NCI-H82 treated with DMSO at 0.1 percent for 48 hours (cell line): ENCODE measurements around the gene PPP2R2B.

Experiments
- DNase-seq: peaks from one replicate; lab custom pipeline; 2025; ENCODE audit not compliant: unreplicated experiment; lab: John Stamatoyannopoulos, UW

The PPP2R2B gene

GRCh38 chr5:146878476-146879172, at the start of gene PPP2R2B:
Gene PPP2R2B, minus strand, starts transcription at chr5:146878757.
- DNase-seq: no peak

GRCh38 chr5:146924132-146924531, 45.6 kb upstream of the PPP2R2B start:
- DNase-seq: no peak

GRCh38 chr5:146921225-146921624, 42.7 kb upstream of the PPP2R2B start:
- DNase-seq: no peak

DNA sequence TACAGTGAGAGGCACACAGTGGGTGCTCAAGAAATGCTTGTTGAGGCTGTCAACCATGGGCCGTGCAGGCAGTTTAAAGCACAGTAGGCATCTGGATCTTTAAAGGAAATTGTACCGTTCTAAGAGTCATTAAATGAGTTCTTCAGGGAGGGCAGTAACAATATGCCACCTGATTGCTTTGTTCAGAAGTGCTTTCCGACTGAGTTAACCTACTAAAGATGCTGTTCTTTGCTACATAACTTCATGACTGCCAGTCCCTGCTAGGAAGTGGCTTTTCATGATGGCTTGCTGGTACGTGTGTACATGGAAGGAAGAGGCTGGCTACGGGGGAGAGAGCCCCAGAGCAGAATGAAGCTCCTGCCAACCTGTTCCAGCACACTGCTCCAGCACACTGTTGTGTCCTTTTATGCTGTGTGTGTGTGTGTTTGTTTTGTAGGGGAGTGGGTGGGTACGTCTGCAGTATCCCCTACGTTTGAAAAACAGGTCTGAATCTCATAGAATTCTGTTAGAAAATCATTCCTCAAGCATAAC, 41.9 kb upstream of the PPP2R2B start:
- no peak for DNase-seq

GRCh38 chr5:146919304-146919703, 40.7 kb upstream of the PPP2R2B start:
- no peak for DNase-seq

- no peak for DNase-seq
These were observed 39.4 kb upstream of the PPP2R2B start for GRCh38 chr5:146917931-146918330.

DNA sequence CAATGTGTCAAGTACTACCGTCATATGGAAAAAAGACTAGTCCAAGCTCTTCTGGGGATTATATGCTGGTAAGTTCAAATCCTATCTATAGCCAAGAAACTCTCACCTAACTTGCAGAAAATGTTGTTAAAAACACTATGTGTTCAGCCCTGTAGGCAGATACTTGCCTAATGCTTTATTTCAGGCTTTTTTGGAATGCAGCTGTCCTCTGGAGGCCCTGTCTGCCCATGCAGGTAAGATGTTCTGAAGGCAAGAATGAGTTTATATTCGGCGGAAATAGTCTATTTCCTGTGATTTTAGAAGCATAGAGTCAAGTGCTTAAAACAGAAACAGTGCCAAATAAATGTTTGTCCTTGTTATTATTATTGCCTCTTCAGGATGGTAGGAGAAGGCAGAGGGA, 34.3 kb upstream of the PPP2R2B start:
- no peak for DNase-seq

DNA sequence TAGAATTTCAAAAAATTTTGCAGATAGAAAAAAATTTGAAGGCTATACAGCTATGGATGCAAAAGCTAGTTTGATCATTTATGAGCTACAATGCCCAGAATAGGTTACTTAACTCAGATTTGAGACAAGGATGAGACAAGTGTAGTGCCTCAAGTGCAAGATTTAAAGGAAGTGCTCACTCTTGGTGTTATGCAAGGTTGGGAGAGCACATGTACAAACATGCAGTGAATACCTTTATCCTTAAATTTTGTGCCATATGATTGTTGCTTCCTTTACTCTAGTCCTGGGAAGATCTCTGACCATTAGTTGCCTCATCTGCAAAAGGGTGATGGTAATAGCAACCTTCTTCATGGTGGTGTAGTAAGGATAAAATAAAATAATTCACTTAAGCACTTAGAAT, 31.7 kb upstream of the PPP2R2B start:
- no peak for DNase-seq

GRCh38 chr5:146909255-146910068, 30.9 kb upstream of the PPP2R2B start:
- DNase-seq: peak; percentile 27

DNA sequence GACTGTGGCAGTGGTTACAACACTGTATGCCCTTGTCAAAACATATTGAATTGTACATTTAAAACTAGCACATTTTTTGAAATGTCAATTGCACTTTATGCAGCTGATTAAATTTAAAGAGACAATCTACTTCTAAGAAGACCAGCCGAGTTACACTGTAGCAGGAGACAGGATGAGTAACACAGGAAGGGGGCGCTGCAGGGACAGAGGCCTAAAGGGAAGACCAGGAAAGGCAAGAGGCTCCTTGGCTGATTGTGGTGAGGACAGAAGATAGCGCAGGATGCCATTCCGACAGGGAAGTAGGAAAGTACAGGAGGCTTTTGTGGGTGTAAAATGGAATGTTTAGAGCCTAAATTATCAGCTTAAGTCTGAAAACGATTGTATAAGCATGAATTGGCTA, 28.2 kb upstream of the PPP2R2B start:
- DNase-seq: no peak

GRCh38 chr5:146904890-146905289, 26.3 kb upstream of the PPP2R2B start:
- no peak for DNase-seq

GRCh38 chr5:146903789-146904188, 25.2 kb upstream of the PPP2R2B start:
- DNase-seq: no peak

DNA sequence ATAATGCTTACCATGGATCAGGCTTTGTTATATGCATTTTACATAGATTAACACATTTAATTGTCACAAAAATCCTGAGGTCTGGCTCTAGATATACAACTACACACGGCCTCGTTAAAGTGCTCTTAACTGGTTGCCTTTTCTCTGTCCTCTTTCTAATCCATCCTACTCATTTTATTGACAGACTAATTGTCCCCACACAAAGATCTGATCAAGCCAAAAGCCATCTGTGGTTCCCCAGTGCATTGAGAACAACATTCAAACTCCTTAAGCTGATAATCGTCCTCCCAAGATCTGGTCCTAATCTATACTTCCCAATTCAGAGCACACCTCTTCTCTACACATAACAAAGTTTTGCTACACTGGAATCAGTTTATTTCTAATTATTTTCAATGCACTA, 23.9 kb upstream of the PPP2R2B start:
- DNase-seq: peak; percentile 69

DNA sequence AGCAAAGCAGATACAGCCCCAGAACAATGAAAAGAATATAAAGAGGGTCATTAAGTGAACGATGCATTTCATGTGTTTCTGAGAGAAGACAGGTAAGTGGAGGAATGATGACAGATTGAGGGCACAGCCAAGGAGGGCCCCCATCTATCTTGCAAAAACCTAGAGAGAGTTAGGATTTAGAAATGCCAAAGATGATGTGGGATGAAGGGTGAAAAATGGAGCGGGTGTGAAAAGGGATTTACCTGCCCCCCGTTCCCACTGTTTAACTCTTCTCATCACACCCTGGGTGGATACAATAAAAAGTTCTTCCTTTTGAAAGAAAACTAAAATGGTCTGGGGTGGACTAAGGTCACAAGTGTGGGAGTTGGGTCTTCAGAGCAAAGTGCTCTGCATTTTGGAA, 18.5 kb upstream of the PPP2R2B start:
- DNase-seq: no peak

GRCh38 chr5:146894753-146895521, 16.4 kb upstream of the PPP2R2B start:
- no peak for DNase-seq

DNA sequence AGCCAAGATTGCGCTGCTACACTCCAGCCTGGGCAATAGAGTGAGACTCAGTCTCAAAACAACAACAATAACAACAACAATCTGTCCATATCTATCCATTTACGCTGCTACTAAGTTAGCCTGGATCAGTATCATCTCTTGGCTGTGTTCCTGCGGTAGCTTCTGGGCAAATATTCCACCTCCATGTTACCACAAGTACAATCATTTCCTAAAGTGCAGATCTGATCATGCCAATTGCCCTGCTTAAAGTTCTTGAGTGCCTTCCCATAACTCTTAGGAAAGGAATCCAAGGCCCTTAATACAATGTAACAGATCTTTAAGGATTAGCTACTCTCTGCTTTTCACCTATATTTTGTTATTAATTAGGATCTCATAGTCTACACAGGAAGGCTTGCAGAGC, 15.4 kb upstream of the PPP2R2B start:
- no peak for DNase-seq

GRCh38 chr5:146892231-146892630, 13.7 kb upstream of the PPP2R2B start:
- no peak for DNase-seq

- no peak for DNase-seq
These were observed 13.0 kb upstream of the PPP2R2B start for GRCh38 chr5:146891511-146891910.

DNA sequence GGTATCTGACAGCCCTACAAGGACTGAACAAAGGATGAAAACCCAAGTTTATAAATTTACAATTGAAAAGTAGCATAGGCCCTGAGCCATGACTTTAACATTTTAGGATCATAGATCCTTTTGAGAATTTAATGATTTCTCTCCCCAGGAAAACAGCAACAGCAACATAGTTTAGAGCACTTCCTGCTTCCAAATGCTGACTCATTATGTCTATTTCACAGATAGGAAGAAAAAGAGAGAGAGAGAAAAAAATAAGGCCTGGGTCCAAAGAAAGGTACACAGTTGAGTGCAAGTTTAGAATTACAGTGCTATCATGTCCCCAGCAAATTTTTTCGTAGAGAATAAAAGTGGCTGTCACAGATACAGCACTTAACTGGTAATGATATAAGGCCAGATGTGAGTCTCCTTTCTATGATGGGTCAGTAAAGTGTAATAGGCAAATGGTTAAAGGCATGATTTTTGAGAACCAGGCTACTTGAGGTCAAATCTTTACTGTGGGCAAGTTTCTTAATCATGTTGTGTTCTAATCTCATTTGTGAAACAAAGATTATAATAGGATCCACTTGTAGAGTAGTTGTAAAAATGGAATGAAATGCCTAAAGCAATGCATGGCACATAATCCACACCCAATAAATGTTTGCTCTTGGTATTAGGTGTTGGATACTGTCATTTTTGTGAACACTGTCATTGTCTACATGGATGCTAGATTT, 12.3 kb upstream of the PPP2R2B start:
- peak; percentile 52 for DNase-seq

- DNase-seq: no peak
These were observed 11.5 kb upstream of the PPP2R2B start for GRCh38 chr5:146890066-146890465.

- no peak for DNase-seq
These were observed 10.6 kb upstream of the PPP2R2B start for GRCh38 chr5:146889169-146889568.
